B cell (primary cell): ENCODE measurements around the gene RGCC. TPM values are rescaled to one million over a fixed set of nuclear protein-coding genes. Genes with fewer than 3 reads are reported as not detected.
"Not testable (repeated sequence)": the region's sequence is repeated elsewhere in the genome, so short reads cannot be mapped to it uniquely, and the experiment has no call there.

Experiments
- ATAC-seq: fragments of 200-7000 bp; cut with Tn5 transposase; one replicate; pipeline ENCODE4 v1.10.0; 2021; ENCODE audit warnings: low read depth, mild to moderate bottlenecking, moderate number of reproducible peaks, moderate library complexity
- CTCF ChIA-PET: fragments of 350-600 bp; sonication (Branson Sonifier 250); formaldehyde crosslinking; loops from one replicate; lab custom pipeline; 2021; ENCODE audit warnings: antibody characterized with exemption, inconsistent platforms; lab: Charles Lee
- POLR2A ChIA-PET: fragments of 350-600 bp; sonication (Branson Sonifier 250); formaldehyde crosslinking; loops from one replicate; lab custom pipeline; 2021; ENCODE audit warnings: antibody characterized with exemption; lab: Charles Lee
- DNase-seq: peaks from one replicate; pipeline ENCODE4 v3.0.0; 2013
- H2AFZ ChIP-seq: 2 replicates; pipeline ENCODE4 v1.6.1; 2012; ENCODE audit warnings: mild to moderate bottlenecking, low read depth, low read length; ENCODE audit not compliant: insufficient read depth, poor library complexity, severe bottlenecking
- H3K27ac ChIP-seq, 2 donors: 1 replicate in 1 of 2; 2 replicates in 1 of 2; pipeline ENCODE4 v1.5.1; 2012 to 2013; ENCODE audit warnings: low read length in 2 of 2, mild to moderate bottlenecking in 2 of 2, moderate library complexity in 1 of 2
- H3K27me3 ChIP-seq, 4 experiments: fragments of 200-600 bp in 1 of 4; sonication (generic) in 1 of 4; replicated peaks in 1 of 4; 1 replicate in 2 of 4; 2 replicates in 2 of 4; pipeline versions ENCODE4 v1.6.1 to v1.7.0; 2013 to 2016; ENCODE audit warnings: low read length in 3 of 4, mild to moderate bottlenecking in 2 of 4, mixed read lengths in 1 of 4, moderate library complexity in 1 of 4; ENCODE audit not compliant: insufficient read depth in 4 of 4, control insufficient read depth in 3 of 4; ENCODE audit errors: control extremely low read depth in 1 of 4
- H3K36me3 ChIP-seq, 2 experiments: replicated peaks in 1 of 2; 1 replicate in 1 of 2; 2 replicates in 1 of 2; pipeline versions ENCODE4 v1.6.1 to v1.7.1; 2013; ENCODE audit warnings: low read length in 1 of 2; ENCODE audit not compliant: insufficient read depth in 2 of 2, control insufficient read depth in 1 of 2; ENCODE audit errors: control extremely low read depth in 1 of 2, extremely low read depth in 1 of 2
- H3K4me1 ChIP-seq, 2 donors: fragments of 200-600 bp in 1 of 2; sonication (generic) in 1 of 2; 1 replicate in 1 of 2; 2 replicates in 1 of 2; pipeline versions ENCODE4 v1.5.1 to v1.6.1; 2013 to 2017; ENCODE audit warnings: low read length in 2 of 2; ENCODE audit not compliant: control insufficient read depth in 2 of 2, insufficient read depth in 2 of 2
- H3K4me2 ChIP-seq: replicated peaks from 2 replicates; pipeline ENCODE3; 2012; ENCODE audit warnings: mild to moderate bottlenecking, low read depth, low read length; ENCODE audit not compliant: poor library complexity, severe bottlenecking
- H3K4me3 ChIP-seq, 5 experiments: fragments of 200-600 bp in 1 of 5; sonication (generic) in 1 of 5; 1 replicate in 3 of 5; 2 replicates in 2 of 5; pipeline versions ENCODE4 v1.5.1 to v1.7.0; 2011 to 2016; ENCODE audit warnings: low read length in 4 of 5, mild to moderate bottlenecking in 4 of 5, low read depth in 2 of 5, control low read depth in 1 of 5, moderate library complexity in 1 of 5; ENCODE audit not compliant: insufficient read depth in 1 of 5; ENCODE audit errors: control extremely low read depth in 1 of 5, extremely low read depth in 1 of 5
- H3K79me2 ChIP-seq: fragments of 200-600 bp; sonication (generic); one replicate; pipeline ENCODE4 v1.6.0; 2016; ENCODE audit warnings: low read length; ENCODE audit not compliant: control insufficient read depth, insufficient read depth
- H3K9ac ChIP-seq: fragments of 200-600 bp; sonication (generic); 2 replicates; pipeline ENCODE4 v1.6.1; 2017; ENCODE audit warnings: mild to moderate bottlenecking, low read length, moderate library complexity
- H3K9me3 ChIP-seq, 3 donors: one replicate each; pipeline versions ENCODE4 v1.6.1 to v1.7.1; 2013; ENCODE audit warnings: low read length in 2 of 3; ENCODE audit not compliant: control insufficient read depth in 2 of 3, insufficient read depth in 1 of 3; ENCODE audit errors: control extremely low read depth in 1 of 3
- H4K20me1 ChIP-seq: 2 replicates; pipeline ENCODE4 v1.6.0; 2012; ENCODE audit warnings: mild to moderate bottlenecking, low read length; ENCODE audit not compliant: insufficient read depth, control insufficient read depth, poor library complexity, severe bottlenecking
- H3K27ac Mint-ChIP-seq: one replicate; pipeline ENCODE4 v1.8.0; 2021; ENCODE audit warnings: mixed read lengths
- H3K27me3 Mint-ChIP-seq: one replicate; pipeline ENCODE4 v1.8.0; 2021; ENCODE audit warnings: mixed read lengths
- H3K4me1 Mint-ChIP-seq: one replicate; pipeline ENCODE4 v1.8.0; 2021; ENCODE audit warnings: mixed read lengths
- H3K4me3 Mint-ChIP-seq: one replicate; pipeline ENCODE4 v1.8.0; 2021; ENCODE audit warnings: mixed read lengths
- H3K9me3 Mint-ChIP-seq: one replicate; pipeline ENCODE4 v1.8.0; 2022; ENCODE audit warnings: mixed read lengths; ENCODE audit not compliant: insufficient read depth
- WGBS: methylation state at CpG from one replicate; pipeline ENCODE4 v1.1.5; 2013; ENCODE audit warnings: missing lambda C conversion rate; ENCODE audit not compliant: insufficient coverage; 5-methylcytosine and 5-hydroxymethylcytosine counted together
- intact Hi-C: fragments of 100-400 bp; cut with micrococcal nuclease; formaldehyde crosslinking; loops from one replicate; pipeline ENCODE4 v1.10.0; 2022
- polyA plus RNA-seq: library from polyadenylated mRNA; depleted of rRNA; stranded (reverse); fragments of >200 nt; gene quantifications from 2 replicates; pipeline ENCODE4 v1.2.3, GENCODE V29; 2012
- total RNA-seq, 2 donors: library from RNA; stranded (reverse); fragments of 120-200 nt in 1 of 2; gene quantifications; 1 replicate in 1 of 2; 2 replicates in 1 of 2; pipeline versions ENCODE4 v1.2.3 to v1.2.4, GENCODE V29; 2013 to 2022

RGCC gene
- total and polyA plus RNA-seq, 2 donors (not counting 1 experiment from before 2014, with no cell fraction given) = 8.0 to 16.0 TPM

DNA sequence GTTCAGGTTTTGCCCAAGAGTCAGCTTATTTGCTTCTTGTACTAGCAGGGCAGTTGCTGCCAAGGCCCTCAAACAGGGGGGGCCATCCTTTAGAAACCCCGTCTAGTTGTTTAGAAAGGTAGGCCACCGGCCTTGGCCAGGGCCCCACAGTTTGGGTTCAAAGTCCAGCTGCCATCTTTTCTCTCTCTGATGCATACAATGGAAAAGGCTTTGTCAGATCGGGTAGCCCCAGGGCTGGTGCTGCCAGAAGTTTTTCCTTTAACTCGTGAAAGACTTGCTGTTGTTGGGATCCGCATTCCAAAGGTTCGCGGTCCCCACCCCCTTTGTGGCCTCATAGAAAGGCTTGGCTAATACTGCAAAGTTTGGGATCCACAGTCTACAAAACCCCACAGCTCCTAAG lies 35.4 kb upstream of the RGCC start:
- CTCF ChIA-PET, POLR2A ChIA-PET, H3K9me3 ChIP-seq, H4K20me1 ChIP-seq, H3K4me2 ChIP-seq, H3K36me3 ChIP-seq, intact Hi-C loops, H3K4me1 ChIP-seq, H3K9me3 Mint-ChIP-seq, H3K9ac ChIP-seq, H3K27me3 ChIP-seq, H2AFZ ChIP-seq, H3K27ac ChIP-seq, H3K27me3 Mint-ChIP-seq, ATAC-seq, H3K79me2 ChIP-seq, H3K27ac Mint-ChIP-seq, H3K4me3 Mint-ChIP-seq, H3K4me1 Mint-ChIP-seq, H3K4me3 ChIP-seq, DNase-seq: not testable (repeated sequence)
- WGBS = 96% methylated on average over 7 of the region's 7 CpGs

DNA sequence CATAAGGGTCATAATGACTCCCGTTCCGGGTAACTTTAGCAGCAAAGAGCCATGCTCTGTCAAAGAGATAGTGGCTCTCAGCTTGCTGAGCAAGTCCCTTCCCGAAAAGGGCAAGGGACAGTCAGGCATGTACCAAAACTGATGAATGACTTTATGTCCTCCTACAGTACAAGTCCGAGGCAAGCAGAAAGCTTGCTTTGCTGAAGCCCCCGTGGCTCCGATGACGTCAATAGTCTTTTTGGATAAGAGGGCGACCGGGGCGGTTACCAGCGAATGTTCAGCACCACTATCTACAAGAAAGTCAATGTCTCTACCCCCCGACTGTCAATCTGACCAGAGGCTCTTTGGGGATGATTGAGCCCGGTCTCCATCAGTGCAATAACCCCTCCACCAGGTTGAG lies 34.1 kb upstream of the RGCC start:
- ATAC-seq, H3K4me1 ChIP-seq, H3K79me2 ChIP-seq, intact Hi-C loops, H3K4me3 Mint-ChIP-seq, H2AFZ ChIP-seq, DNase-seq, H3K4me3 ChIP-seq, CTCF ChIA-PET, H3K9me3 ChIP-seq, H3K4me2 ChIP-seq, H3K27ac ChIP-seq, H3K4me1 Mint-ChIP-seq, H3K9ac ChIP-seq, H3K9me3 Mint-ChIP-seq, H3K27ac Mint-ChIP-seq, POLR2A ChIA-PET, H3K36me3 ChIP-seq, H4K20me1 ChIP-seq: not testable (repeated sequence)
- peaks cover 0 to 11% (median 0%) of the 10 kb centered on the region in 4 experiments for H3K27me3 ChIP-seq
- H3K27me3 Mint-ChIP-seq = peaks cover 16% of the 10 kb centered on the region
- WGBS = 96% methylated on average over 9 of the region's 13 CpGs

DNA sequence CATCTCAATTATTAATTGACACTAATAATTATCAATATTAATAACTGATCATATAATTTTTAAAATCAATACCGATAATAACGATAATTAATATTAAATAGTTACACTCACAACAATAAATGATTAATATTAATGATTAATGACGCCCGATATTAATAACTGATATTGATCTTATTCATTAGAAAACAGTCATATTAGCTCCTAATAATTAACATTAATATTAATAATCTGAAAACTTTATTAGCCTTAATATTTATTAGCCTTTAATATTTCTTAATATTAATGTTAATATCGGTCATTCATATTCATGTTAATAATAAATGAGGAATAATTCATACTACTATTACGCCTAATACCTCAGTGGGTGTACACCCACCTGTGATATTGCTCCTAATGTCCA lies 32.7 kb upstream of the RGCC start:
- H4K20me1 ChIP-seq, H3K36me3 ChIP-seq, H3K4me3 Mint-ChIP-seq, H3K9ac ChIP-seq, H3K4me2 ChIP-seq, intact Hi-C loops, CTCF ChIA-PET, H3K27ac ChIP-seq, H3K9me3 Mint-ChIP-seq, POLR2A ChIA-PET, H3K4me3 ChIP-seq, ATAC-seq, H3K79me2 ChIP-seq, DNase-seq, H3K4me1 ChIP-seq, H3K27ac Mint-ChIP-seq, H2AFZ ChIP-seq, H3K4me1 Mint-ChIP-seq: not testable (repeated sequence)
- H3K27me3 Mint-ChIP-seq = peaks cover 21% of the 10 kb centered on the region
- peaks cover 0 to 11% (median 0%) of the 10 kb centered on the region in 4 experiments for H3K27me3 ChIP-seq
- H3K9me3 ChIP-seq = peaks cover 0 to 12% (median 0%) of the 10 kb centered on the region in 3 donors
- WGBS = no CpG with 5 or more reads among the region's 6 CpGs
